DOHH2 (cell line): ENCODE measurements around the gene PRAF2.

Experiments used
- H3F3A ChIP-seq: fragments of 200-600 bp; sonication (generic), shearing (Covaris generic); 2 replicates; pipeline ENCODE4 v1.6.0; 2016; ENCODE audit warnings: antibody characterized with exemption, mild to moderate bottlenecking; ENCODE audit not compliant: control insufficient read depth, insufficient read depth
- H3K27ac ChIP-seq: fragments of 200-600 bp; sonication (generic); 2 replicates; pipeline ENCODE4 v1.5.1; 2014; ENCODE audit warnings: low read depth, mild to moderate bottlenecking, low read length, moderate library complexity
- H3K27me3 ChIP-seq: fragments of 200-600 bp; sonication (generic); 2 replicates; pipeline ENCODE4 v1.6.1; 2014; ENCODE audit warnings: mild to moderate bottlenecking, low read length, mixed read lengths; ENCODE audit not compliant: control insufficient read depth
- H3K36me3 ChIP-seq: fragments of 200-600 bp; sonication (generic); 2 replicates; pipeline ENCODE4 v1.6.1; 2014; ENCODE audit warnings: mild to moderate bottlenecking, low read length, moderate library complexity, mixed read lengths; ENCODE audit not compliant: control insufficient read depth
- H3K4me1 ChIP-seq: fragments of 200-600 bp; sonication (generic); 2 replicates; pipeline ENCODE4 v1.6.1; 2014; ENCODE audit warnings: mild to moderate bottlenecking, low read length, mixed read lengths; ENCODE audit not compliant: control insufficient read depth
- H3K4me2 ChIP-seq: fragments of 200-600 bp; sonication (generic); 2 replicates; pipeline ENCODE4 v1.6.0; 2014; ENCODE audit warnings: mild to moderate bottlenecking, low read length, moderate library complexity
- H3K4me3 ChIP-seq: fragments of 200-600 bp; sonication (generic); 2 replicates; pipeline ENCODE4 v1.5.1; 2014; ENCODE audit warnings: mild to moderate bottlenecking, low read length, mixed read lengths
- H3K79me2 ChIP-seq: fragments of 200-600 bp; sonication (generic); 2 replicates; pipeline ENCODE4 v1.6.1; 2014; ENCODE audit warnings: mild to moderate bottlenecking, low read length, mixed read lengths; ENCODE audit not compliant: control insufficient read depth
- H3K9me2 ChIP-seq: fragments of 200-600 bp; sonication (generic); replicated peaks from 2 replicates; pipeline ENCODE4 v1.6.1; 2014; ENCODE audit warnings: mild to moderate bottlenecking, low read length, mixed read lengths; ENCODE audit not compliant: control insufficient read depth
- H3K9me3 ChIP-seq: fragments of 200-600 bp; sonication (generic); 2 replicates; pipeline ENCODE4 v1.6.1; 2014; ENCODE audit warnings: antibody characterized with exemption, low read length, mixed read lengths; ENCODE audit not compliant: control insufficient read depth, insufficient read depth
- H4K20me1 ChIP-seq: fragments of 200-600 bp; sonication (generic); 2 replicates; pipeline ENCODE4 v1.6.0; 2014; ENCODE audit warnings: low read depth, mild to moderate bottlenecking, antibody characterized with exemption, low read length, moderate library complexity; ENCODE audit not compliant: control insufficient read depth, insufficient read depth
- EZH2phosphoT487 ChIP-seq: fragments of 200-600 bp; sonication (generic); IDR thresholded peaks from 2 replicates; pipeline ENCODE4 v1.6.1; 2017; ENCODE audit warnings: borderline replicate concordance, mild to moderate bottlenecking, antibody characterized with exemption, low read length, moderate library complexity, mixed read lengths
- TF ChIP-seq, protein P1 (sequence below): fragments of 200-600 bp; sonication (generic); IDR thresholded peaks from one replicate; pipeline ENCODE4 v1.5.1; 2014; ENCODE audit warnings: antibody characterized with exemption, mild to moderate bottlenecking, low read depth, low read length; ENCODE audit not compliant: poor library complexity, severe bottlenecking

The PRAF2 gene

DNA sequence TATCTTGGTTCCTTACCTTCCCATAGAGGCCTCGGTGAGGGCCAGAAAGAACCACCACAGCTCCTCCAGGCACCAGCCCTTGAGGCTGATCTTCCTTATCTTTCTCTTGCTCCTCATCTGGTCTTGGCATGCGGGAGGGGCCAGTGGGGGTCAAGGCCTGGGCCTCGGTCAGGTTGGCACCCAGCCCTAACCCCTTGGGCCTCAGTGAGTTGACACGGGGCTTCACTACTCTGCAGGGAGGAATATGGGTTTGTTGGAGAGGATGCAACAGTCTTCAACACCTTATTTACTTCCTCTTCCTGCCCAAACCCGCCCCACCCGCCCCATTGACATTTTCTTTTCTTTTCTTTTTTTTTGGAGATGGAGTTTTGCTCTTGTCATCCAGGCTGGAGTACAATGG is 43.8 kb upstream of the PRAF2 start:
- H3K9me2 ChIP-seq = no peaks in the 10 kb centered on the region
- peaks cover 12% of the 10 kb centered on the region for H3K79me2 ChIP-seq
- H4K20me1 ChIP-seq = no peaks in the 10 kb centered on the region
- no peak overlapping the region for H3K27ac ChIP-seq
- TF ChIP-seq, protein P1, sequence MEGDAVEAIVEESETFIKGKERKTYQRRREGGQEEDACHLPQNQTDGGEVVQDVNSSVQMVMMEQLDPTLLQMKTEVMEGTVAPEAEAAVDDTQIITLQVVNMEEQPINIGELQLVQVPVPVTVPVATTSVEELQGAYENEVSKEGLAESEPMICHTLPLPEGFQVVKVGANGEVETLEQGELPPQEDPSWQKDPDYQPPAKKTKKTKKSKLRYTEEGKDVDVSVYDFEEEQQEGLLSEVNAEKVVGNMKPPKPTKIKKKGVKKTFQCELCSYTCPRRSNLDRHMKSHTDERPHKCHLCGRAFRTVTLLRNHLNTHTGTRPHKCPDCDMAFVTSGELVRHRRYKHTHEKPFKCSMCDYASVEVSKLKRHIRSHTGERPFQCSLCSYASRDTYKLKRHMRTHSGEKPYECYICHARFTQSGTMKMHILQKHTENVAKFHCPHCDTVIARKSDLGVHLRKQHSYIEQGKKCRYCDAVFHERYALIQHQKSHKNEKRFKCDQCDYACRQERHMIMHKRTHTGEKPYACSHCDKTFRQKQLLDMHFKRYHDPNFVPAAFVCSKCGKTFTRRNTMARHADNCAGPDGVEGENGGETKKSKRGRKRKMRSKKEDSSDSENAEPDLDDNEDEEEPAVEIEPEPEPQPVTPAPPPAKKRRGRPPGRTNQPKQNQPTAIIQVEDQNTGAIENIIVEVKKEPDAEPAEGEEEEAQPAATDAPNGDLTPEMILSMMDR = no peak
- TF ChIP-seq EZH2phosphoT487 = no peak
- H3K4me2 ChIP-seq = no peak overlapping the region
- no peaks in the 10 kb centered on the region for H3F3A ChIP-seq
- H3K4me1 ChIP-seq = peaks cover 3% of the 10 kb centered on the region; the same call in 1 of the 2 replicates
- no peak overlapping the region for H3K4me3 ChIP-seq
- no peaks in the 10 kb centered on the region for H3K9me3 ChIP-seq
- H3K36me3 ChIP-seq = peaks cover 30% of the 10 kb centered on the region
- H3K27me3 ChIP-seq = no peaks in the 10 kb centered on the region

DNA sequence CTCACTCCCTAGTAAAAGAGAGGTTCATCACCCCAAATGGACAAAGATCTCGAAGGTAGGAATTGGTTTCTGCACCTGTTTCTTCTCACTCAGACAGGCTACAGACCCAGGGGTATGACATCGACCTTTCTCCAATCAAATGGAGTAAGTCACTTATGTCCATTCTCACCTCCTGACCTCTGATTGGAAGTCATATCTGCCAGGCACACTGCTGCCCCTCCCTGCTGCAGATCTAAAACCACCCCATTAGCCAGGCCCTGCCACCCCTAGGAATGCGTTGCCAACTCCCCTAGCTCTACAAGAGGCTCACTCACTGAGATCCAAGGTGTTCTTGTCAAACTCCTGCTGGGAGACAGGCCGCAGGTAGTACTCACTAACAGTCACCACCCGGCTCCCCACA is 42.9 kb upstream of the PRAF2 start:
- no peaks in the 10 kb centered on the region for H3F3A ChIP-seq
- TF ChIP-seq EZH2phosphoT487 = no peak
- H3K79me2 ChIP-seq = peaks cover 3% of the 10 kb centered on the region
- no peaks in the 10 kb centered on the region for H3K27me3 ChIP-seq
- no peak overlapping the region for H3K4me2 ChIP-seq
- H3K4me1 ChIP-seq = no peaks in the 10 kb centered on the region
- no peaks in the 10 kb centered on the region for H3K9me3 ChIP-seq
- no peaks in the 10 kb centered on the region for H4K20me1 ChIP-seq
- no peak overlapping the region for H3K27ac ChIP-seq
- no peaks in the 10 kb centered on the region for H3K9me2 ChIP-seq
- H3K36me3 ChIP-seq = peaks cover 29% of the 10 kb centered on the region
- H3K4me3 ChIP-seq = no peak overlapping the region

DNA sequence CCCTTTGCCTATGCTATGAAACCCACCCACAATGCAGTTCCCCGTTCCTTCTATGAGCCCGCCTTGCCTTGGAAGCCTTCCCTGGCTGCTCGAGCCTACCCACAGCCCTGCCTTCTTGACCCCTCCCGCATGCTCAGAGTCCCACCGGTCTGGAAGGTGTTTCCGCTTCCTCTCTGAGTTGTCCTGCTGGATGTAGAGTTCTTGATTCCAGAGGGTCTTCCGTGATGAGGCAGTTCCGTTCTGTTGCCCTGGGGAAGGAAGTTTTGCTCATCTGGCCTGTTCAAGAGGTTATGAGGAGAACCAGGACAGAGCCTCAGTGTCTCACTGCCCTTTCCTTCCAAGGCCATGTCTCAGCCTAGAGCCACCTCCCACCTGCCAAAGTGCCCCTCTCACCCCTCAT is 42.3 kb upstream of the PRAF2 start:
- no peaks in the 10 kb centered on the region for H3K79me2 ChIP-seq
- no peaks in the 10 kb centered on the region for H3K9me3 ChIP-seq
- TF ChIP-seq, protein P1 = no peak
- TF ChIP-seq EZH2phosphoT487 = no peak
- H3K27me3 ChIP-seq = no peaks in the 10 kb centered on the region
- H3K4me3 ChIP-seq = no peak overlapping the region
- no peak overlapping the region for H3K27ac ChIP-seq
- no peak overlapping the region for H3K4me2 ChIP-seq
- no peaks in the 10 kb centered on the region for H4K20me1 ChIP-seq
- no peaks in the 10 kb centered on the region for H3F3A ChIP-seq
- no peaks in the 10 kb centered on the region for H3K9me2 ChIP-seq
- peaks cover 24% of the 10 kb centered on the region for H3K36me3 ChIP-seq
- H3K4me1 ChIP-seq = no peaks in the 10 kb centered on the region

DNA sequence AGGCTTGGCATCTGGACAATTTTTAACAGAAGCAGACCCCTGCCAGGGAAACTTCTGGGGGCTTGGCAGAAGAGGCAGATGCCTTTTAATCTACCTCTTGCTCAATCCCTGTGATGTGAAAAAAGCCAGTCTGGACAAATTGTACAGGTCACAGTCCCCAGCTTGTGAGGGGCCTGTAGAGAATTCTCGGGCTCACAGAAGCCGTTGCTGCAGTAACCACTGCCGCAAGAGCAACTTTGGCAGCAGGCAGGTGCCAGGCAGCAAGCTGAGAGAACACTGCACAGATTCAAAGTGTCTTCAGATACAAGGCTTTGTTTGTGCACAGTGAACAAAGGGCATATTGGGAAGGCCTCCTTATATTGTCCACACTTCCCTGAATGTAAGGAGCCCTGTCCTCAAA is 38.0 kb upstream of the PRAF2 start:
- TF ChIP-seq EZH2phosphoT487 = no peak
- TF ChIP-seq, protein P1 = no peak
- Histone ChIP-seq H4K20me1 (no peaks in the 10 kb centered on the region), H3K36me3 (peaks cover 18% of the 10 kb centered on the region; the same call in 1 of the 2 replicates)

More for the DNA sequence above, 38.0 kb upstream of the PRAF2 start:
- Histone ChIP-seq H3K79me2 (no peaks in the 10 kb centered on the region), H3K9me2 (no peaks in the 10 kb centered on the region), H3K27ac (no peak overlapping the region), H3K4me3 (no peak overlapping the region), H3K27me3 (no peaks in the 10 kb centered on the region), H3F3A (no peaks in the 10 kb centered on the region), H3K4me2 (no peak overlapping the region), H3K4me1 (no peaks in the 10 kb centered on the region), H3K9me3 (no peaks in the 10 kb centered on the region)
